Coronary artery (tissue), 2 donors: ENCODE measurements around the gene POU2AF1.

Experiments used
- DNase-seq: peaks from one replicate; pipeline ENCODE4 v3.0.0-alpha.2; 2017; ENCODE audit warnings: low spot score
- H3K27ac ChIP-seq, 2 donors: fragments of 200-600 bp; sonication (generic); one replicate each; pipeline ENCODE4 v1.5.1; 2016 to 2019
- H3K4me3 ChIP-seq: fragments of 200-600 bp; sonication (generic); 2 replicates; pipeline ENCODE4 v1.5.1; 2016; ENCODE audit warnings: mild to moderate bottlenecking, moderate library complexity
- CTCF ChIP-seq: fragments of 200-600 bp; sonication (generic); IDR thresholded peaks from one replicate; pipeline ENCODE4 v1.5.1; 2019; ENCODE audit warnings: antibody characterized with exemption

POU2AF1 gene

DNA sequence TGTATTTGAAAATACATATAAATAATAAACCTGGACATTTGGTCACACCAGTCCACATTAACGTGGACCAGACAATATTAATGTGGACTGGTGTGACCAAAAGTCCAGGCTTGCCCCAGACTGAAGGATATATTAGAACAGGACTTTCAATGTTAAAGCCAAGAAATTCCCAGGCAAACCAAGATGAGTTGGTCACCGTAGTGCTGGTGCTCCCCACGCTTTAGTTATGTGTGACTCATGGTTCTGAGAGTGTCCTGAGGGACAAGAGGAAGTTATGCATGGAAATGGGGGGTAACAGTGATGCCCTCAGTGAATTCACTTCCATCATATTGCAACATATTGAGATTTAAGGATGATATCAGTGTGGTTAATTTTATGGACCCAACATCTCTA, 31.4 kb downstream of the POU2AF1 start:
- no peak for DNase-seq
- Histone ChIP-seq H3K4me3 (no peak overlapping the region), H3K27ac (no peak overlapping the region)
- no peak for TF ChIP-seq CTCF

DNA sequence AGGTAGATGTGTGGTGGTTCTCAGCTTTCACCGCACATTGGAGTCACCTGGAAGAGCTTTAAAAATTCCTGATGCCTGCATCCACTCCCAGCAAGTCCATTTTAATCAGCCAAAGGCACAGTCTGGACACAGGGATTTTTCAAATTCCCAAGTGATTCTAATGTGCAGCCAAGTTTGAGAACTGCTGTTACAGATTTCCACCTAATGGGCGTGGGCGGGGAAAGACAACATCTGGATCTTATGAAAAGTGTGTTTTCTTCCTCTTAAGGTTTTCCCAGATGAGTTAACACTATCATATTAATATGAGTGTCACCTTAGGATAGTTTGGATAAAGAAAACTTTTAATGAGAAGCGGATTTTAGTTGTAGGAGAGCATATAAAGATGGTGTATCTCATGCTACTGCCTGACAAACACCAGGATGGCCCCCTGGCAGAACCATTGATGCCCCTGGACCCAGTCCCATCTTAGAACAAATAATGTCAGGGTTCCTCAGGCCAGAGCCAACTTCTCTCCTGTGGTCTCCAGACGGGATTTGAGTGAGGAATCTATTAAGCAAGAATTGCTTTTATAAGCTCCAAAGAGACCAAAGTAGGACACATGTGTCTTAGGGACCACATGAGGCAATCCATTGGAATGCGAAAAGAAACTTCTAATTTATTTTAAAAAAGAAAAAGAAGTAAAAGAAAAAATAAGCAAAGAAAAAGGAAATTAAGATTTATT, 31.9 kb downstream of the POU2AF1 start:
- no peak for DNase-seq
- Histone ChIP-seq H3K27ac (no peak overlapping the region), H3K4me3 (no peak overlapping the region)
- no peak for TF ChIP-seq CTCF

GRCh38 chr11:111344032-111344431, 35.0 kb downstream of the POU2AF1 start:
- TF ChIP-seq CTCF = no peak
- DNase-seq = no peak
- Histone ChIP-seq H3K4me3 (no peak overlapping the region), H3K27ac (no peak overlapping the region)

- TF ChIP-seq CTCF = no peak
- DNase-seq = no peak
- H3K4me3 ChIP-seq = no peak overlapping the region
- H3K27ac ChIP-seq = no peak overlapping the region
These were observed 36.7 kb downstream of the POU2AF1 start for GRCh38 chr11:111342329-111342728.

GRCh38 chr11:111339758-111340388, 39.2 kb downstream of the POU2AF1 start:
- no peak for DNase-seq
- no peak for TF ChIP-seq CTCF
- Histone ChIP-seq H3K4me3 (no peak overlapping the region), H3K27ac (no peak overlapping the region)

- H3K27ac ChIP-seq = no peak overlapping the region
- DNase-seq = no peak
- TF ChIP-seq CTCF = no peak
- H3K4me3 ChIP-seq = no peak overlapping the region
These were observed 42.4 kb downstream of the POU2AF1 start for GRCh38 chr11:111336582-111337256.
